Fibroblast of villous mesenchyme (primary cell): Measurements from ENCODE around the gene XYLT1. TPM values are rescaled to one million over a fixed set of nuclear protein-coding genes. Genes with fewer than 3 reads are reported as not detected.

ENCODE experiments used
- DNase-seq: peaks from one replicate; pipeline ENCODE4 v3.0.0-alpha.2; 2010; ENCODE audit warnings: low read depth
- H3K4me3 ChIP-seq: 2 replicates; pipeline ENCODE4 v1.5.1; 2011; ENCODE audit warnings: low read depth, mild to moderate bottlenecking, low read length
- CTCF ChIP-seq: IDR thresholded peaks from 2 replicates; pipeline ENCODE4 v1.5.1; 2012; ENCODE audit warnings: low read depth, mild to moderate bottlenecking, low read length; ENCODE audit not compliant: insufficient read depth
- total RNA-seq: library from RNA; depleted of rRNA; stranded (reverse); fragments of >200 nt; gene quantifications from 2 replicates; pipeline ENCODE4 v1.2.3, GENCODE V29; 2012

XYLT1 gene
- total RNA-seq, 1 donor = 2.6 TPM

GRCh38 chr16:17271687-17272086 is 199.1 kb downstream of the XYLT1 start:
- no peak overlapping the region for H3K4me3 ChIP-seq
- TF ChIP-seq CTCF = no peak
- no peak for DNase-seq

GRCh38 chr16:17270683-17271109 is 200.1 kb downstream of the XYLT1 start:
- DNase-seq = no peak
- no peak overlapping the region for H3K4me3 ChIP-seq
- TF ChIP-seq CTCF = no peak

GRCh38 chr16:17270111-17270510 is 200.6 kb downstream of the XYLT1 start:
- TF ChIP-seq CTCF = no peak
- no peak overlapping the region for H3K4me3 ChIP-seq
- DNase-seq = no peak

GRCh38 chr16:17269439-17269838 is 201.3 kb downstream of the XYLT1 start:
- DNase-seq = no peak
- TF ChIP-seq CTCF = no peak
- no peak overlapping the region for H3K4me3 ChIP-seq

GRCh38 chr16:17266608-17267313 is 204.0 kb downstream of the XYLT1 start:
- no peak overlapping the region for H3K4me3 ChIP-seq
- no peak for DNase-seq
- no peak for TF ChIP-seq CTCF

- no peak overlapping the region for H3K4me3 ChIP-seq
- no peak for DNase-seq
- no peak for TF ChIP-seq CTCF
These were observed 205.6 kb downstream of the XYLT1 start for GRCh38 chr16:17265154-17265553.
